ENCODE measurements around the gene GNAI2.
"Not testable (repeated sequence)": the region's sequence is repeated elsewhere in the genome, so short reads cannot be mapped to it uniquely, and the experiment has no call there.

Gene GNAI2

GRCh38 chr3:50260027-50260941, 24.3 kb downstream of the GNAI2 start:
- TF ChIP-seq EZH2phosphoT487 (IDR thresholded peaks at IDR 0.05; ENCODE audit: borderline replicate concordance) (no peak), CTCF (conservative IDR thresholded peaks at IDR 0.05; ENCODE audit: low read length) (peak; percentile 79)
- Histone ChIP-seq H4K20me1 (ENCODE audit: insufficient read depth, low read length, poor library complexity, severe bottlenecking) (peaks cover 9% of the 10 kb centered on the region), H2AFZ (ENCODE audit: low read length) (peak overlapping the region; percentile 74)

GRCh38 chr3:50260942-50261441, 25.0 kb downstream of the GNAI2 start:
- H4K20me1 ChIP-seq (ENCODE audit: insufficient read depth, low read length, poor library complexity, severe bottlenecking): peaks cover 9% of the 10 kb centered on the region
- peak overlapping the region; percentile 90 for H3K4me3 ChIP-seq (ENCODE audit: low read length, poor library complexity, severe bottlenecking)
- H2AFZ ChIP-seq (ENCODE audit: low read length): no peak overlapping the region
- TF ChIP-seq CTCF (conservative IDR thresholded peaks at IDR 0.05; ENCODE audit: low read length) (no peak), EZH2phosphoT487 (IDR thresholded peaks at IDR 0.05; ENCODE audit: borderline replicate concordance) (no peak)
- H3K4me1 ChIP-seq (ENCODE audit: insufficient read depth, low read length, poor library complexity, severe bottlenecking): peaks cover 13% of the 10 kb centered on the region
- H3F3A ChIP-seq (ENCODE audit: low read depth): peaks cover 4% of the 10 kb centered on the region; the same call in 1 of the 2 replicates
- H3K27me3 ChIP-seq (ENCODE audit: insufficient read depth, low read length, poor library complexity, severe bottlenecking): no peaks in the 10 kb centered on the region
- H3K9me2 ChIP-seq (replicated peaks; ENCODE audit: low read depth, low read length): no peaks in the 10 kb centered on the region
- peaks cover 12% of the 10 kb centered on the region; the same call in 1 of the 2 replicates for H3K79me2 ChIP-seq (ENCODE audit: insufficient read depth, low read length)
- no peaks in the 10 kb centered on the region for H3K9me3 ChIP-seq (ENCODE audit: insufficient read depth, low read depth, low read length)
- H3K36me3 ChIP-seq (ENCODE audit: insufficient read depth, low read length): peaks cover 35% of the 10 kb centered on the region; the same call in 1 of the 2 replicates
- peak overlapping the region; percentile 86 for H3K9ac ChIP-seq (ENCODE audit: low read depth, low read length, poor library complexity, severe bottlenecking)
- H3K4me2 ChIP-seq (ENCODE audit: low read depth, low read length, poor library complexity, severe bottlenecking): peak overlapping the region; percentile 93

More at GRCh38 chr3:50260027-50260941, 24.3 kb downstream of the GNAI2 start:
- Histone ChIP-seq H3K79me2 (ENCODE audit: insufficient read depth, low read length) (peaks cover 12% of the 10 kb centered on the region; the same call in 1 of the 2 replicates), H3K9ac (ENCODE audit: low read depth, low read length, poor library complexity, severe bottlenecking) (peak overlapping the region; percentile 86), H3F3A (ENCODE audit: low read depth) (peaks cover 4% of the 10 kb centered on the region; the same call in 1 of the 2 replicates), H3K4me2 (ENCODE audit: low read depth, low read length, poor library complexity, severe bottlenecking) (peak overlapping the region; percentile 93), H3K4me3 (ENCODE audit: low read length, poor library complexity, severe bottlenecking) (peak overlapping the region; percentile 90), H3K27me3 (ENCODE audit: insufficient read depth, low read length, poor library complexity, severe bottlenecking) (no peaks in the 10 kb centered on the region), H3K9me3 (ENCODE audit: insufficient read depth, low read depth, low read length) (no peaks in the 10 kb centered on the region), H3K9me2 (replicated peaks; ENCODE audit: low read depth, low read length) (no peaks in the 10 kb centered on the region), H3K4me1 (ENCODE audit: insufficient read depth, low read length, poor library complexity, severe bottlenecking) (peaks cover 13% of the 10 kb centered on the region), H3K36me3 (ENCODE audit: insufficient read depth, low read length) (peaks cover 40% of the 10 kb centered on the region; the same call in 1 of the 2 replicates)

- Histone ChIP-seq H3K4me1 (ENCODE audit: insufficient read depth, low read length, poor library complexity, severe bottlenecking) (peaks cover 13% of the 10 kb centered on the region), H3K9me3 (ENCODE audit: insufficient read depth, low read depth, low read length) (no peaks in the 10 kb centered on the region), H3K36me3 (ENCODE audit: insufficient read depth, low read length) (peaks cover 30% of the 10 kb centered on the region; the same call in 1 of the 2 replicates), H2AFZ (ENCODE audit: low read length) (no peak overlapping the region), H3F3A (ENCODE audit: low read depth) (peaks cover 4% of the 10 kb centered on the region; the same call in 1 of the 2 replicates), H3K9ac (ENCODE audit: low read depth, low read length, poor library complexity, severe bottlenecking) (peak overlapping the region; percentile 86), H3K4me2 (ENCODE audit: low read depth, low read length, poor library complexity, severe bottlenecking) (peak overlapping the region; percentile 93), H3K27me3 (ENCODE audit: insufficient read depth, low read length, poor library complexity, severe bottlenecking) (no peaks in the 10 kb centered on the region), H3K79me2 (ENCODE audit: insufficient read depth, low read length) (peaks cover 12% of the 10 kb centered on the region; the same call in 1 of the 2 replicates), H3K9me2 (replicated peaks; ENCODE audit: low read depth, low read length) (no peaks in the 10 kb centered on the region), H3K4me3 (ENCODE audit: low read length, poor library complexity, severe bottlenecking) (peak overlapping the region; percentile 90), H4K20me1 (ENCODE audit: insufficient read depth, low read length, poor library complexity, severe bottlenecking) (peaks cover 5% of the 10 kb centered on the region)
- TF ChIP-seq CTCF (conservative IDR thresholded peaks at IDR 0.05; ENCODE audit: low read length) (no peak), EZH2phosphoT487 (IDR thresholded peaks at IDR 0.05; ENCODE audit: borderline replicate concordance) (no peak)
These were observed 25.5 kb downstream of the GNAI2 start for GRCh38 chr3:50261505-50261904.

DNA sequence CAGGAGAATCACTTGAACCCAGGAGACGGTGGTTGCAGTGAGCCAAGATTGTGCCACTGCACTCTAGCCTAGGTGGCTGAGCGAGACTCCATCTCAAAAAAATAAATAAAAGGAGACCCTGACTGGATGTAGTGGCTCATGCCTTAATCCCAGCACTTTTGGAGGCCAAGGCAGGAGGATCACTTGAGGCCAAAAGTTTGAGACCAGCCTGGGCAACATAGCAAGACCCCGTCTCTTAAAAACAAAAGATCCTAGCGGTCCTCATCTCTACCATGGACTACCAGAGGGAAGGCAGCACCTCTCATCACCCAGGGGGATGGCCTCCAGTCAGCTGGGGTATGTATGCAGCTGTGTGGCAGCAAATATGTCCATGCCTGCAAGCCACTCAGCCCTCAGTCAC, 26.2 kb downstream of the GNAI2 start:
- not testable (repeated sequence) for H3K4me2 ChIP-seq (ENCODE audit: low read depth, low read length, poor library complexity, severe bottlenecking); H4K20me1 ChIP-seq (ENCODE audit: insufficient read depth, low read length, poor library complexity, severe bottlenecking); H2AFZ ChIP-seq (ENCODE audit: low read length); H3K9me3 ChIP-seq (ENCODE audit: insufficient read depth, low read depth, low read length); H3K4me3 ChIP-seq (ENCODE audit: low read length, poor library complexity, severe bottlenecking); H3F3A ChIP-seq (ENCODE audit: low read depth); H3K27me3 ChIP-seq (ENCODE audit: insufficient read depth, low read length, poor library complexity, severe bottlenecking); H3K9me2 ChIP-seq (replicated peaks; ENCODE audit: low read depth, low read length); H3K9ac ChIP-seq (ENCODE audit: low read depth, low read length, poor library complexity, severe bottlenecking)
- Histone ChIP-seq H3K36me3 (ENCODE audit: insufficient read depth, low read length) (peaks cover 23% of the 10 kb centered on the region; the same call in 1 of the 2 replicates), H3K4me1 (ENCODE audit: insufficient read depth, low read length, poor library complexity, severe bottlenecking) (peaks cover 13% of the 10 kb centered on the region), H3K79me2 (ENCODE audit: insufficient read depth, low read length) (peaks cover 12% of the 10 kb centered on the region; the same call in 1 of the 2 replicates)
